ENCODE measurements around the gene KLK7. TPM values are rescaled to one million over a fixed set of nuclear protein-coding genes. Genes with fewer than 3 reads are reported as not detected.
"Not testable (repeated sequence)": the region's sequence is repeated elsewhere in the genome, so short reads cannot be mapped to it uniquely, and the experiment has no call there.

Gene KLK7
- total RNA-seq, 1 donor from 2014 or later, result not detected

DNA sequence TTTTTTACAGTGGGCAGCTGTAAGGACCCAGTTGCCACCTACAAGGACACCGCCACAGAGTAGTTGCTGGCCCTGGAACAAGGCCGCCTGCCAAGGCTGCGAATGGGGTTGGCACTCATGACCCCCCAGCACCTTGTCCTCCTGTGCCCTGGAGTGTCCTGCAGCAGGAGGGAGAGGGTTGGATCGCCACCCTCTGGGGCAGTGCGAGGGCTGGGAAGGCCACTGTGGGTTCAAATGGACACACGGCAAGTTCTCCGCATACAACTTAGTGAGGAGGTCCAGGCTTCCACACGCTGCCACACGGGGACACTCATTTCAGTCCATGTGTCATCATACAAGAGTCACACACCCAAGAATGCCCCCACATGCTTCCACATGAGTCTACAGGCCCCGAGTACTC, 16.7 kb upstream of the KLK7 start:
- Histone ChIP-seq H3K27ac (replicated peaks) (no peak overlapping the region), H3K4me3 (no peak overlapping the region), H3K36me3 (no peaks in the 10 kb centered on the region), H3K4me1 (no peaks in the 10 kb centered on the region), H3K9me3 (replicated peaks) (no peaks in the 10 kb centered on the region), H3K27me3 (ENCODE audit: low read depth) (peaks cover 89% of the 10 kb centered on the region)
- no peak for DNase-seq
- TF ChIP-seq CTCF (IDR thresholded peaks at IDR 0.05; ENCODE audit: borderline replicate concordance), result no peak
- intact Hi-C loops (cut with micrococcal nuclease), result no loop called here

GRCh38 chr19:50998686-50999085, 15.0 kb upstream of the KLK7 start:
- Histone ChIP-seq H3K27ac (replicated peaks) (no peak overlapping the region), H3K9me3 (replicated peaks) (no peaks in the 10 kb centered on the region), H3K36me3 (no peaks in the 10 kb centered on the region), H3K4me1 (no peaks in the 10 kb centered on the region), H3K4me3 (no peak overlapping the region), H3K27me3 (ENCODE audit: low read depth) (peaks cover 72% of the 10 kb centered on the region)
- intact Hi-C loops (cut with micrococcal nuclease), result no loop called here
- TF ChIP-seq CTCF (IDR thresholded peaks at IDR 0.05; ENCODE audit: borderline replicate concordance), result no peak
- no peak for DNase-seq

DNA sequence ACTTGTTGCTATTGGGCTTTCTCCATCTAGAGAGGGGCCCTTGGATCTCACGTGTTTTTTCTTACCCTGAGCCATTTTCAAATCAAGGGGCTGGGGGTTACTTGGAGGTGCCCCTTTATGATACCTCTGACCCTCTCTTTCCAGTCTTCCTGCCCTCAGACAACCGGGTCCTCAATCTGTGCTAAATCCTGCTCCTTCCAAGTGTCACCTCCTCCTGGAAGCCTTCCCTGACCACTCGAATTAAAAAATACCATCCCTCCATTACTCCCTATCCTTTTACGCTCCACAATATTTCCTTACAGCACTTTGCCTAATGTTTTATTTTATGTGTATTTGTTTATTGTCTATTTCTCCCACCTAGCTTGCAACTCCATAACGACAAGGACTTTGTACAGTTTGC, 14.3 kb upstream of the KLK7 start:
- Histone ChIP-seq H3K36me3 (no peaks in the 10 kb centered on the region), H3K4me1 (no peaks in the 10 kb centered on the region), H3K27me3 (ENCODE audit: low read depth) (peaks cover 66% of the 10 kb centered on the region), H3K4me3 (no peak overlapping the region), H3K27ac (replicated peaks) (no peak overlapping the region), H3K9me3 (replicated peaks) (no peaks in the 10 kb centered on the region)
- intact Hi-C loops (cut with micrococcal nuclease), result no loop called here
- no peak for DNase-seq
- TF ChIP-seq CTCF (IDR thresholded peaks at IDR 0.05; ENCODE audit: borderline replicate concordance), result no peak

- intact Hi-C loops (cut with micrococcal nuclease), result no loop called here
- H3K27me3 ChIP-seq (ENCODE audit: low read depth), result peaks cover 61% of the 10 kb centered on the region
These were observed 10.4 kb upstream of the KLK7 start for GRCh38 chr19:50994129-50994528.

GRCh38 chr19:50992666-50993035, 8.9 kb upstream of the KLK7 start:
- H3K4me1 ChIP-seq, result no peaks in the 10 kb centered on the region
- peaks cover 61% of the 10 kb centered on the region for H3K27me3 ChIP-seq (ENCODE audit: low read depth)
- H3K4me3 ChIP-seq, result no peak overlapping the region
- no peak for TF ChIP-seq CTCF (IDR thresholded peaks at IDR 0.05; ENCODE audit: borderline replicate concordance)
- intact Hi-C loops (cut with micrococcal nuclease), result no loop called here
- DNase-seq, result no peak
- H3K9me3 ChIP-seq (replicated peaks), result no peaks in the 10 kb centered on the region
- no peaks in the 10 kb centered on the region for H3K36me3 ChIP-seq
- no peak overlapping the region for H3K27ac ChIP-seq (replicated peaks)

More at GRCh38 chr19:50994129-50994528, 10.4 kb upstream of the KLK7 start:
- no peaks in the 10 kb centered on the region for H3K9me3 ChIP-seq (replicated peaks)
- DNase-seq, result no peak
- TF ChIP-seq CTCF (IDR thresholded peaks at IDR 0.05; ENCODE audit: borderline replicate concordance), result no peak
- no peaks in the 10 kb centered on the region for H3K36me3 ChIP-seq
- no peaks in the 10 kb centered on the region for H3K4me1 ChIP-seq
- no peak overlapping the region for H3K27ac ChIP-seq (replicated peaks)
- no peak overlapping the region for H3K4me3 ChIP-seq

- H3K27me3 ChIP-seq (ENCODE audit: low read depth), result peaks cover 79% of the 10 kb centered on the region
- H3K4me3 ChIP-seq; H3K36me3 ChIP-seq; intact Hi-C loops (cut with micrococcal nuclease); H3K4me1 ChIP-seq; H3K27ac ChIP-seq (replicated peaks); DNase-seq; H3K9me3 ChIP-seq (replicated peaks): not testable (repeated sequence)
These were observed 699 bp upstream of the KLK7 start for GRCh38 chr19:50984416-50984815.

All from left ventricle myocardium inferior (tissue), 1 donor.